ENCODE results near the gene MMP1. TPM values are rescaled to one million over a fixed set of nuclear protein-coding genes. Genes with fewer than 3 reads are reported as not detected.
"Not testable (repeated sequence)": the region's sequence is repeated elsewhere in the genome, so short reads cannot be mapped to it uniquely, and the experiment has no call there.

MMP1 gene
- total and polyA plus RNA-seq, 12 donors: 0.26 to 2.8 (median 0.32) TPM; not detected in 7

DNA sequence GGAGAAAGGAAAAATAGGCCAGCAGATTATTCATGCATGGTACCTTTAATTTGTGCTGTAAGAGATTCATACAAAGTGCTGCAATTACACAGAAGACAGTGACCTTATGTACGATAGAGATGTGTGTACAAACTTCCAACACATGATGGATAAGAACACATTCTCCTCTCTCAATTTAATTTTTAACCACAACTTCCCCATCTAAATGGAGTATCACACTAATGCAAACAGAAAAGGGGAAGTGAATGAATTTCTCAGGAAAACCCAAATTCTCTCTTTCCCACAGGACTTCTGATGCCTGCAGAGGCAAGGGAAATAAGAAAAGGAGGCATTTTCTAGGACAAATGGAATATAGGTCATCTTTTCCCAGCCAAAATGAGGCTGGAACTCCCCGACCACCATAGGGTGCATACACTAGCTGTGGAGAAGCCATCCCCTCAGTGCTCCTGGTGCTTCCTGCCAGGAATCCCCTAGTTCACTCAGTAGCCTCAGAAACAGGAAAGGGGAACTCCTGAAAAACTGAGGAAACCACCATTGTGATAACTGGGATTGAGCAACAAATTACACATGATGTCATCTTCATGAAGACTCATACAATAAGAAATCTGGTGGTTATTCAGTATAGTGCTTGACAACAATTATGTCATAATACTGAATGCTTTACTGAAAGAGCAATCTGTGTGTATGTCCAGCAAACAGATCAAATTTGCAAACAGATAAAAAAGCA, 40.0 kb downstream of the MMP1 start:
- no peaks in the 10 kb centered on the region for H3K9me3 ChIP-seq
- H3K4me1 ChIP-seq: peaks cover 0 to 32% (median 0%) of the 10 kb centered on the region in 9 donors
- no peak overlapping the region for H3K4me3 ChIP-seq
- H3K36me3 ChIP-seq: no peaks in the 10 kb centered on the region
- 55 to 67% methylated on average over 2 of the region's 2 CpGs for WGBS, 2 donors
- H3K27me3 ChIP-seq: peaks cover 0 to 59% (median 0%) of the 10 kb centered on the region in 7 donors
- TF ChIP-seq, protein P1, sequence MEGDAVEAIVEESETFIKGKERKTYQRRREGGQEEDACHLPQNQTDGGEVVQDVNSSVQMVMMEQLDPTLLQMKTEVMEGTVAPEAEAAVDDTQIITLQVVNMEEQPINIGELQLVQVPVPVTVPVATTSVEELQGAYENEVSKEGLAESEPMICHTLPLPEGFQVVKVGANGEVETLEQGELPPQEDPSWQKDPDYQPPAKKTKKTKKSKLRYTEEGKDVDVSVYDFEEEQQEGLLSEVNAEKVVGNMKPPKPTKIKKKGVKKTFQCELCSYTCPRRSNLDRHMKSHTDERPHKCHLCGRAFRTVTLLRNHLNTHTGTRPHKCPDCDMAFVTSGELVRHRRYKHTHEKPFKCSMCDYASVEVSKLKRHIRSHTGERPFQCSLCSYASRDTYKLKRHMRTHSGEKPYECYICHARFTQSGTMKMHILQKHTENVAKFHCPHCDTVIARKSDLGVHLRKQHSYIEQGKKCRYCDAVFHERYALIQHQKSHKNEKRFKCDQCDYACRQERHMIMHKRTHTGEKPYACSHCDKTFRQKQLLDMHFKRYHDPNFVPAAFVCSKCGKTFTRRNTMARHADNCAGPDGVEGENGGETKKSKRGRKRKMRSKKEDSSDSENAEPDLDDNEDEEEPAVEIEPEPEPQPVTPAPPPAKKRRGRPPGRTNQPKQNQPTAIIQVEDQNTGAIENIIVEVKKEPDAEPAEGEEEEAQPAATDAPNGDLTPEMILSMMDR (IDR thresholded peaks at IDR 0.05): no peak
- H3K27ac ChIP-seq: no peak overlapping the region
- no peak for ATAC-seq
- no peak for DNase-seq
- intact Hi-C loops (cut with DNase I): no loop called here

DNA sequence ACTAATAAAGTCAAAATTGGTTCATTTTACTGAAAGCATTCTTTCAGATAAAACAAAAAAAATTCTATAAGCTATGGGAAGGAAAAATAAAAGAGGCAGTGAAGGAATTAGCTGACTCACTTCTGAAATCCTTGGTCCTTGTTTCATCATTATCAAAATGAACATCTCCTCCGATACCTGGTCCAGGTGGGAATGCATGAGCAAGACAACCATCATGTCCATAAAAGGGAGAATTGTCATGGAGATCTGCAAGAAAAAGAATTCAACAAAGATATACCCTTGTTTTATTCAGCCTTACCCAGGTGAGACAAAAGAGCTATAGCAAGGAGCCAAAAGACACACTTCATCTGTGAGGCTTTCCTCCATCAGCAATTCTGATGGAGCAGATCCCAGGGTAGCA, 44.7 kb downstream of the MMP1 start:
- H3K4me1 ChIP-seq: peaks cover 0 to 7% (median 0%) of the 10 kb centered on the region in 9 donors
- ATAC-seq (no peak), DNase-seq (no peak)
- WGBS, 2 donors: 89 to 100% methylated on average over 1 of the region's 1 CpG
- intact Hi-C loops (cut with DNase I): no loop called here
- peaks cover 0 to 9% (median 0%) of the 10 kb centered on the region in 11 donors for H3K9me3 ChIP-seq
- no peak overlapping the region for H3K4me3 ChIP-seq
- peaks cover 0 to 84% (median 0%) of the 10 kb centered on the region in 7 donors for H3K27me3 ChIP-seq
- H3K27ac ChIP-seq: no peak overlapping the region
- no peaks in the 10 kb centered on the region for H3K36me3 ChIP-seq
- TF ChIP-seq, protein P1 (IDR thresholded peaks at IDR 0.05): no peak

DNA sequence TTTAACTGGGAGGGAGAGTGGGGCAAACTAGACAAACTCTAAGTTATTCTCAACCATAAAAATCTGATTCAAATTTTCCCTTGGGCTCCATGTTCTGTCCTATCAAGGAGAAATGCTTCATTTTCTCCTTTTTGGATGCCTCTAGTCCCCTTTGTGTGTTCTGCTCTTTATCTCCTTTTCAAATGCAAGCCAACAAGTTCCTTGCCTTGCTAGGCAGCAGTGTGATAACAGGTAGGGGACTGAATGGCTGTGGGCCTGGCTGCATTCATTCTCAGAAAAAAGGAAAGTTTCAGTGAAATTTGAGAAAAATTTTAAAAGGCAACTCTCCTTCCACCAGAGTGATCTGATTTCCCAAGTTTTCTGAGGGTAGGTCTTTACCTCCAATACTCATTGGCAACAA, 46.3 kb downstream of the MMP1 start:
- H3K9me3 ChIP-seq: peaks cover 0 to 17% (median 0%) of the 10 kb centered on the region in 11 donors
- intact Hi-C loops (cut with DNase I): no loop called here
- ATAC-seq: no peak
- no peak for DNase-seq
- H3K4me3 ChIP-seq: no peak overlapping the region
- no peak overlapping the region for H3K27ac ChIP-seq
- H3K36me3 ChIP-seq: no peaks in the 10 kb centered on the region
- no peaks in the 10 kb centered on the region for H3K4me1 ChIP-seq
- TF ChIP-seq, protein P1 (IDR thresholded peaks at IDR 0.05): no peak
- H3K27me3 ChIP-seq: peaks cover 0 to 77% (median 0%) of the 10 kb centered on the region in 7 donors

DNA sequence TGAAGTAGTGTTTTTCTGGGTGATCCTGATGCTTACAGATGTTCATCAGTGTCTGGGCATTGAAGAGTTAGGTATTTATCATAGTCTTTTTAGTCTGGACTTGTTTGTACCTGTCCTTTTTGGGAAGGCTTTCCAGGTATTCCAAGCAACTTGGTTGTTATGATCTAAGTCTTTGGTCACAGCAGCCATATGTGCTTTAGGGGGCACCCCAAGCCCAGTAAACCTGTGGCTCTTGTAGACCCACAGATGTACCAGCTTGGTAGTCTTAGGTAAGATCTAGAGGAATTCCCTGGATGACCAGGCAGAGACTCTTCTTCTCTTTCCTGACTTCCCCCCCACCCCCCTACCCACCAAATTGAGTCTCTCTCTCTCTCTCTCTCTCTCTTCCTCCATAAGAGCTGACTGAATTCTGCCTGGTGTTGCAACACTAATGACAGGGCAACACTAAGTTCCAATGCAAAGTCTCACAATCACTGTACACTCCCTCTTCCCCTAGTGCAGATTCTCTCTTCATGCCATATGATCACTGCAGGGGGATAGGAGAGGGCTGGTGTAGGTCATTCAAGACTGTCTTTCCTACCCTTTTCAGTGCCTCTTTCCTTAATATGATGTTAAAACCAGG, 48.7 kb downstream of the MMP1 start:
- Histone ChIP-seq H3K9me3 (peaks cover 0 to 17% (median 0%) of the 10 kb centered on the region in 11 donors), H3K27ac (no peak overlapping the region)
- ATAC-seq: no peak

DNA sequence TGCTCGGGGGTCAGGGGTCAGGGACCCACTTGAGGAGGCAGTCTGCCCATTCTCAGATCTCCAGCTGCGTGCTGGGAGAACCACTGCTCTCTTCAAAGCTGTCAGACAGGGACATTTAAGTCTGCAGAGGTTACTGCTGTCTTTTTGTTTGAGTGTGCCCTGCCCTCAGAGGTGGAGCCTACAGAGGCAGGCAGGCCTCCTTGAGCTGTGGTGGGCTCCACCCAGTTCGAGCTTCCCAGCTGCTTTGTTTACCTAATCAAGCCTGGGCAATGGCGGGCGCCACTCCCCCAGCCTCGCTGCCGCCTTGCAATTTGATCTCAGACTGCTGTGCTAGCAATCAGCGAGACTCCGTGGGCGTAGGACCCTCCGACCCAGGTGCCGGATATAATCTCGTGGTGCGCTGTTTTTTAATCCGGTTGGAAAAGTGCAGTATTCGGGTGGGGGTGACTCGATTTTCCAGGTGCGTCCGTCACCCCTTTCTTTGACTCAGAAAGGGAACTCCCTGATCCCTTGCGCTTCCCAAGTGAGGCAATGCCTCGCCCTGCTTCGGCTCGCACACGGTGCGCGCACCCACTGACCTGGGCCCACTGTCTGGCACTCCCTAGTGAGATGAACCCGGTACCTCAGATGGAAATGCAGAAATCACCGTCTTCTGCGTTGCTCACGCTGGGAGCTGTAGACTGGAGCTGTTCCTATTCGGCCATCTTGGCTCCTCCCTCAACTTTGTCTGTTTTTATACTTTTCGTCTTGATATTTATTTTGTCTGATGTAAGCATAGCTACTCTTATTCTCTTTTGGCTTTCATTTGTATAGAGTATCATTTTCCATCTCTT, 51.0 kb downstream of the MMP1 start:
- H3K27ac ChIP-seq; intact Hi-C loops (cut with DNase I): not testable (repeated sequence)
- 79 to 80% methylated on average over 28 to 32 of the region's 32 CpGs for WGBS, 2 donors

More for the DNA sequence above, 48.7 kb downstream of the MMP1 start:
- no peak overlapping the region for H3K4me3 ChIP-seq
- no peak for DNase-seq
- peaks cover 0 to 55% (median 0%) of the 10 kb centered on the region in 7 donors for H3K27me3 ChIP-seq
- no peaks in the 10 kb centered on the region for H3K4me1 ChIP-seq
- H3K36me3 ChIP-seq: no peaks in the 10 kb centered on the region
- intact Hi-C loops (cut with DNase I): no loop called here
- TF ChIP-seq, protein P1 (IDR thresholded peaks at IDR 0.05): no peak

More for the DNA sequence above, 51.0 kb downstream of the MMP1 start:
- H3K4me1 ChIP-seq, ATAC-seq, DNase-seq, H3K4me3 ChIP-seq, H3K36me3 ChIP-seq: not testable (repeated sequence)
- H3K9me3 ChIP-seq: peaks cover 0 to 20% (median 0%) of the 10 kb centered on the region in 11 donors
- H3K27me3 ChIP-seq: peaks cover 0 to 35% (median 0%) of the 10 kb centered on the region in 7 donors

Measured in heart right ventricle (tissue), 16 donors.